Natural killer cell treated with Interleukin-12 subunit alpha and Interleukin-12 subunit beta and Interleukin-15 and Interleukin-18, amount 100 ng/mL, for 72 hours (primary cell): Measurements from ENCODE around the gene ARHGAP10. TPM values are rescaled to one million over a fixed set of nuclear protein-coding genes. Genes with fewer than 3 reads are reported as not detected.
A peak's percentile ranks its signal among the peaks of the same experiment; 100 is the strongest.

Source experiments
- ATAC-seq, 2 donors: fragments of 150-1000 bp; cut with Tn5 transposase in 1 of 2; sonication (Bioruptor Pico), chemical (Tn5 transposase) in 1 of 2; 2 replicates each; pipeline ENCODE4 v1.10.0; 2021
- DNase-seq: peaks from one replicate; pipeline ENCODE4 v3.0.0; 2022; ENCODE audit warnings: low spot score
- H3K27ac Mint-ChIP-seq, 2 donors: 1 replicate in 1 of 2; 2 replicates in 1 of 2; pipeline ENCODE4 v1.8.0; 2022; ENCODE audit warnings: mixed read lengths in 2 of 2, mild to moderate bottlenecking in 1 of 2, moderate library complexity in 1 of 2
- H3K27me3 Mint-ChIP-seq, 2 donors: 1 replicate in 1 of 2; 2 replicates in 1 of 2; pipeline ENCODE4 v1.8.0; 2022; ENCODE audit warnings: mixed read lengths in 2 of 2
- H3K36me3 Mint-ChIP-seq: one replicate; pipeline ENCODE4 v1.8.0; 2022; ENCODE audit warnings: mixed read lengths
- H3K4me1 Mint-ChIP-seq, 2 donors: 1 replicate in 1 of 2; 2 replicates in 1 of 2; pipeline ENCODE4 v1.8.0; 2022; ENCODE audit warnings: low read depth in 2 of 2, mixed read lengths in 2 of 2, mild to moderate bottlenecking in 1 of 2
- H3K4me3 Mint-ChIP-seq: one replicate; pipeline ENCODE4 v1.8.0; 2022; ENCODE audit warnings: mixed read lengths
- H3K9me3 Mint-ChIP-seq: 2 replicates; pipeline ENCODE4 v1.8.0; 2022; ENCODE audit warnings: mixed read lengths
- total RNA-seq, 2 donors: library from RNA; stranded (reverse); gene quantifications; one replicate each; pipeline ENCODE4 v1.2.3, GENCODE V29; 2022

The ARHGAP10 gene
- total RNA-seq, 2 donors from 2014 or later, result 7.4 to 11.4 TPM

DNA sequence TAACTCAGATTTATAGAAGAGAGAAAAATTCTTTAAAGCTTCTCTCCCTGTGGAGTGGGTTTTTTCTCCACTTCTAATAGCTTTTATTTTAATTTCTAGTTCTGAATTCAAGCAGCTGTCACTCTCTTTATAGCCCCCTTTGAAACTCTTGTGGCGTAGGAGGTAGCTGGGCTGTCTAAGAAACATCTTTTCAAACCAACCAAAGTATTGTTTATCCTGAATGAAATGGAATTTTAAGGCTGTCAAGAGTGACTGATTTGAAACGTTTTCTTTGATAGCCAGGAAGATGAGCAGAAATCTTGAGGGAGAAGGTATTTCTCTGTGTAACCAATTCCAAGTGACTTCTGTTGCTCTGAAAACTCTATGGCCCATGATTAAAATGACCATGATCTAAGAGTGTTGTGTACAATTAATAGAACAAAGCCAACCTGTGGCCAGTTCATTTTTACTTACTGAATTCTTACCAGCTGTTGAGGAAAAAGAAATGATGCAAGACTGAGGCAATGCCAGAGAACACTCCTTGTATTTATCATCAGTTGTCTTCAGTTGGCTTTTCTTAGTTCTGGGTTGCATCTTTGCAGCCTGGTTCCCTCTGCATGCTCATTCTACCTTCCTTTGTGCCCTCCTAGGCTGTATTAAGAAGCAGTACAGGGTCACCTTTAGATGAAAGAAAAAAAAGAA, 298.4 kb downstream of the ARHGAP10 start:
- no peak overlapping the region for H3K27ac Mint-ChIP-seq
- ATAC-seq (no peak), DNase-seq (no peak)
- H3K4me3 Mint-ChIP-seq, result no peak overlapping the region
- no peaks in the 10 kb centered on the region for H3K27me3 Mint-ChIP-seq
- H3K36me3 Mint-ChIP-seq, result peaks cover 6% of the 10 kb centered on the region
- no peaks in the 10 kb centered on the region for H3K4me1 Mint-ChIP-seq
- no peaks in the 10 kb centered on the region for H3K9me3 Mint-ChIP-seq

- no peak overlapping the region for H3K27ac Mint-ChIP-seq
- H3K27me3 Mint-ChIP-seq, result no peaks in the 10 kb centered on the region
- H3K4me1 Mint-ChIP-seq, result peaks cover 5 to 9% of the 10 kb centered on the region in 2 donors
- H3K4me3 Mint-ChIP-seq, result no peak overlapping the region
- DNase-seq (no peak), ATAC-seq (no peak)
- peaks cover 4% of the 10 kb centered on the region for H3K36me3 Mint-ChIP-seq
- H3K9me3 Mint-ChIP-seq, result peaks cover 5% of the 10 kb centered on the region
Measured at GRCh38 chr4:148034813-148035212, 302.9 kb downstream of the ARHGAP10 start.

- H3K27ac Mint-ChIP-seq, result no peak overlapping the region
- H3K9me3 Mint-ChIP-seq, result peaks cover under 1% of the 10 kb centered on the region
- no peaks in the 10 kb centered on the region for H3K27me3 Mint-ChIP-seq
- H3K4me3 Mint-ChIP-seq, result no peak overlapping the region
- peaks cover 4 to 8% of the 10 kb centered on the region in 2 donors for H3K4me1 Mint-ChIP-seq
- no peaks in the 10 kb centered on the region for H3K36me3 Mint-ChIP-seq
- DNase-seq (no peak), ATAC-seq (no peak)
Measured at GRCh38 chr4:148041606-148042329, 309.9 kb downstream of the ARHGAP10 start.

GRCh38 chr4:148044089-148044911, 312.4 kb downstream of the ARHGAP10 start:
- H3K4me1 Mint-ChIP-seq, result peaks cover 3 to 4% of the 10 kb centered on the region in 2 donors
- H3K9me3 Mint-ChIP-seq, result no peaks in the 10 kb centered on the region
- H3K27ac Mint-ChIP-seq, result no peak overlapping the region
- ATAC-seq, result no peak
- no peak overlapping the region for H3K4me3 Mint-ChIP-seq
- no peaks in the 10 kb centered on the region for H3K36me3 Mint-ChIP-seq
- H3K27me3 Mint-ChIP-seq, result no peaks in the 10 kb centered on the region
- no peak for DNase-seq

DNA sequence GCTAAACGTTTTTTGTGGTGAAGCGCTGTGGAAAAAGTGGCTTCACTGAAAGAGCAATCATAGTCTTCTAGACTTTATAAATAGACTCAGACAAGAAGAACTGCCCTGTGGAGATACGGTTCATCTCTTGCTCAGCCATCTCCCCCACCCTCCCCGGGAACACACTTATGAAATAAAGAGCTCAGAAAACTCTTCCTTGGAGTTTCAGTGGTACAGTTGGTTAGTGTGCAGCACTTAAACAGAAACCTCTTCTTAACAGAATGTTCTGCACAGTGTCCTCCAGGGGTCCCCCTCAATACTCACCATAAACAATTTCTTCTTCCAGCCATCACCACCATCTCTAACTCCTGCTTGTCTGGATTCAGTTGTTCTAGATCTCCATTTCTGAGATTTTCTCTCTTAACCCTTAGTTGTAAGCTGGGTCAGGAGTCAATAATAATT, 313.0 kb downstream of the ARHGAP10 start:
- DNase-seq (no peak), ATAC-seq (no peak)
- Mint-ChIP-seq H3K9me3 (no peaks in the 10 kb centered on the region), H3K4me1 (peaks cover 3 to 4% of the 10 kb centered on the region in 2 donors), H3K4me3 (no peak overlapping the region), H3K36me3 (no peaks in the 10 kb centered on the region), H3K27me3 (no peaks in the 10 kb centered on the region), H3K27ac (no peak overlapping the region)

- H3K27me3 Mint-ChIP-seq, result no peaks in the 10 kb centered on the region
- no peak overlapping the region for H3K4me3 Mint-ChIP-seq
- ATAC-seq, result no peak
- peak; percentile 38 for DNase-seq
- no peak overlapping the region for H3K27ac Mint-ChIP-seq
- H3K36me3 Mint-ChIP-seq, result no peaks in the 10 kb centered on the region
- no peaks in the 10 kb centered on the region for H3K9me3 Mint-ChIP-seq
- peaks cover 21 to 26% of the 10 kb centered on the region in 2 donors for H3K4me1 Mint-ChIP-seq
Measured at GRCh38 chr4:148048598-148048997, 316.7 kb downstream of the ARHGAP10 start.

- ATAC-seq (no peak), DNase-seq (no peak)
- H3K4me3 Mint-ChIP-seq, result no peak overlapping the region
- peaks cover 31 to 35% of the 10 kb centered on the region in 2 donors for H3K4me1 Mint-ChIP-seq
- no peaks in the 10 kb centered on the region for H3K27me3 Mint-ChIP-seq
- H3K36me3 Mint-ChIP-seq, result no peaks in the 10 kb centered on the region
- no peaks in the 10 kb centered on the region for H3K9me3 Mint-ChIP-seq
- peak overlapping the region; percentile 62 to 73 for H3K27ac Mint-ChIP-seq
Measured at GRCh38 chr4:148051403-148051802, 319.5 kb downstream of the ARHGAP10 start.

GRCh38 chr4:148052448-148052847, 320.6 kb downstream of the ARHGAP10 start:
- Mint-ChIP-seq H3K4me3 (peak overlapping the region; percentile 37), H3K27ac (peak overlapping the region; percentile 62 to 73), H3K9me3 (no peaks in the 10 kb centered on the region), H3K36me3 (no peaks in the 10 kb centered on the region), H3K4me1 (peaks cover 41 to 46% of the 10 kb centered on the region in 2 donors), H3K27me3 (no peaks in the 10 kb centered on the region)
- ATAC-seq (peak; percentile 65 to 67), DNase-seq (no peak)

GRCh38 chr4:148053298-148054003, 321.6 kb downstream of the ARHGAP10 start:
- Mint-ChIP-seq H3K4me1 (peaks cover 48 to 55% of the 10 kb centered on the region in 2 donors), H3K9me3 (no peaks in the 10 kb centered on the region), H3K36me3 (no peaks in the 10 kb centered on the region), H3K4me3 (no peak overlapping the region), H3K27me3 (no peaks in the 10 kb centered on the region), H3K27ac (peak overlapping the region; percentile 19 to 79)
- DNase-seq, result no peak
- ATAC-seq, result no peak

DNA sequence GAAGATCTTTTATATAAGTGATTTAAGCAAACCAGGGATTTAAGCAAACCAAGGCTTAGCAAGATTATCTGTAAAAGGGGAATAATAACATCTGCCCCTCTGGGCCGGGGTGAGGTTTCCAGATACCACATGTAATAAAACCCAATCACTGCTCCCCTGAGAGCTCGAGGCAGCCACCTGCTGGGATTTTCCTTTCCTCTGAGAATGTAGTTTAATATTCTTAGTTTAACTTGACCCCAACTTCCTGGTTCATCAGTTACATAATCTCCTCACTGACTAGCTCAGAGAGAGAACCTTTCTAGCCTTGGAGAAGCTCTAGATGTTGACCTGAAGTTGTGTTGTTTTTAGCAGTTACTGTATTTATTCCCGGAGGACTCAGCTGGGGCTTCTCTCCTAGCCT, 322.4 kb downstream of the ARHGAP10 start:
- H3K27ac Mint-ChIP-seq, result peak overlapping the region; percentile 19 to 79

GRCh38 chr4:148055844-148056243, 324.0 kb downstream of the ARHGAP10 start:
- H3K9me3 Mint-ChIP-seq, result no peaks in the 10 kb centered on the region
- H3K36me3 Mint-ChIP-seq, result no peaks in the 10 kb centered on the region
- no peak for ATAC-seq
- H3K27me3 Mint-ChIP-seq, result no peaks in the 10 kb centered on the region
- DNase-seq, result no peak
- H3K4me1 Mint-ChIP-seq, result peaks cover 66 to 68% of the 10 kb centered on the region in 2 donors
- peak overlapping the region; percentile 46 to 64 for H3K27ac Mint-ChIP-seq
- H3K4me3 Mint-ChIP-seq, result no peak overlapping the region

More for the DNA sequence above, 322.4 kb downstream of the ARHGAP10 start:
- Mint-ChIP-seq H3K4me1 (peaks cover 56 to 62% of the 10 kb centered on the region in 2 donors), H3K9me3 (no peaks in the 10 kb centered on the region), H3K27me3 (no peaks in the 10 kb centered on the region), H3K36me3 (no peaks in the 10 kb centered on the region), H3K4me3 (no peak overlapping the region)
- ATAC-seq (no peak), DNase-seq (no peak)

GRCh38 chr4:148056879-148057278, 325.0 kb downstream of the ARHGAP10 start:
- Mint-ChIP-seq H3K27me3 (no peaks in the 10 kb centered on the region), H3K4me3 (peak overlapping the region; percentile 45), H3K27ac (peak overlapping the region; percentile 64 to 80), H3K4me1 (peaks cover 60 to 71% of the 10 kb centered on the region in 2 donors), H3K9me3 (no peaks in the 10 kb centered on the region), H3K36me3 (no peaks in the 10 kb centered on the region)
- peak; percentile 74 for DNase-seq
- peak; percentile 91 to 94 for ATAC-seq

DNA sequence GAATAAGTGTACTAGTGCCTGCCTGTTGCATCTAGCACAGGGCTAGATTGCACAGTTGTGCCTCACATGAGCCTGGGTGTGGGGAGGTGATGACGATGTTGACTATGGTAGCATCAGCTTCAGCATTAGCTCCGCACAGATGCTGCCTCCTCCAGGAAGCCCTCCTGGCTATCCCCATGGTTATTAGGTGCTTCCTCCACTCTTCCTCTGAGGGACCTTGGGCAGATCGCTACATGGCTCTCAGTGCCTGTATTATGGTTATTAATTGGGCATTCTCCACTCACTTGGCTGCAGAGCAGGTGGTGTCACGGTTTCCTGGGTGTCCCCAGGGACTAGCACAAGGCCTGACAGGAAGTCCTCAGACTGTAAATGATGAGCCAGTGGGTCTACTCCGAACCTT, 325.6 kb downstream of the ARHGAP10 start:
- Mint-ChIP-seq H3K4me1 (peaks cover 54 to 66% of the 10 kb centered on the region in 2 donors), H3K27me3 (no peaks in the 10 kb centered on the region), H3K36me3 (no peaks in the 10 kb centered on the region), H3K9me3 (no peaks in the 10 kb centered on the region), H3K4me3 (no peak overlapping the region), H3K27ac (no peak overlapping the region)
- ATAC-seq, result no peak
- DNase-seq, result no peak
